ENCODE measurements around the gene ROMO1. TPM values are rescaled to one million over a fixed set of nuclear protein-coding genes. Genes with fewer than 3 reads are reported as not detected.
A peak's percentile ranks its signal among the peaks of the same experiment; 100 is the strongest.

ROMO1 gene
- total RNA-seq, 3 donors from 2014 or later (not counting 1 experiment from before 2014, with no cell fraction given) = 38.3 to 49.7 (median 40.5) TPM

DNA sequence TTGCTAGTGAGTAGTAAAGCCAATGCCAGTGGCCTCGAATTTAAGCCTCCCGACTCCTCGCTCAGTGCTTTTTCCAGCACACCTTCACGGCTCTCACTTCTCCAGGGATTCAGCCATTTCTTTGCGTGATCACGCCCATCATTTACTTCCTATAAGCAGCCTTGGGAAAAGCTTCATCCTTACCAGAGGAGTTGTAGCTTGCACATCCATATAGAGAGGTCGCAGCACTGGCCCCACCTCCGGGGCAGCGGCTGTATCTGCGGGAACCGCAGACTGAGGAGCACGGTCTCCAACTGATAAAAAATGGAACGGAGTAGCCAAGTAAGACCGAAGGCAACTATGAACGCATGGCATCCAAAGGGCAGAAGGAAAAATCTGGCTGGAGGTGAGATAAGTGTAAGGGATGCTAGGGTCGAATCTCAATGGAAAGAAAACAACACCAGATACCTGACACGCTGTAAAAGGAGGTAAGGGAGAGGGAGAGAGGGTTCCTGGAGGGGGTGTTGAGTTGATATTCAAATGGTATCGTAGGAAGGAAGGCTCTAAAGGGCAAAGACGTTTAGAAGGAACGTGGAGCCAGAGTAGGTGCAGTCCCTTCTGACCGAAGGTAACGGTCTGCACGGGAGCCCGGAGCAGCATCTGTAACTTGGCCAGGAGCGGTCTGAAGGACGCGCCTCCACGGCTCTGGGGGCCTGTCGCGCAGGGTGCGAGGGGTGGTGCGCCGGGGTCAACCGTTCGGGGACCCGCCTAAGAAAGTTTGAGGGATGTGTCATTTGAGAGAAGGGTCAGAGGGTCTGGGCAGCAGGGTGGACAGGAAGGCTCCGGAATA is 693 bp upstream of the ROMO1 start:
- H3K4me3 ChIP-seq (ENCODE audit: low read length) = peak overlapping the region; percentile 95
- intact Hi-C loops (cut with micrococcal nuclease) = loop anchor here (1.0 to 5.0 kb wide), 2 partner anchors 36 to 97 kb away; partner anchors contain the start of genes CPNE1 and RBM12
- TF ChIP-seq, protein P1, sequence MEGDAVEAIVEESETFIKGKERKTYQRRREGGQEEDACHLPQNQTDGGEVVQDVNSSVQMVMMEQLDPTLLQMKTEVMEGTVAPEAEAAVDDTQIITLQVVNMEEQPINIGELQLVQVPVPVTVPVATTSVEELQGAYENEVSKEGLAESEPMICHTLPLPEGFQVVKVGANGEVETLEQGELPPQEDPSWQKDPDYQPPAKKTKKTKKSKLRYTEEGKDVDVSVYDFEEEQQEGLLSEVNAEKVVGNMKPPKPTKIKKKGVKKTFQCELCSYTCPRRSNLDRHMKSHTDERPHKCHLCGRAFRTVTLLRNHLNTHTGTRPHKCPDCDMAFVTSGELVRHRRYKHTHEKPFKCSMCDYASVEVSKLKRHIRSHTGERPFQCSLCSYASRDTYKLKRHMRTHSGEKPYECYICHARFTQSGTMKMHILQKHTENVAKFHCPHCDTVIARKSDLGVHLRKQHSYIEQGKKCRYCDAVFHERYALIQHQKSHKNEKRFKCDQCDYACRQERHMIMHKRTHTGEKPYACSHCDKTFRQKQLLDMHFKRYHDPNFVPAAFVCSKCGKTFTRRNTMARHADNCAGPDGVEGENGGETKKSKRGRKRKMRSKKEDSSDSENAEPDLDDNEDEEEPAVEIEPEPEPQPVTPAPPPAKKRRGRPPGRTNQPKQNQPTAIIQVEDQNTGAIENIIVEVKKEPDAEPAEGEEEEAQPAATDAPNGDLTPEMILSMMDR (IDR thresholded peaks at IDR 0.05) = no peak
- Mint-ChIP-seq H3K27me3 (ENCODE audit: low read depth in 2 of 2) (no peaks in the 10 kb centered on the region), H3K4me1 (peaks cover 33 to 44% of the 10 kb centered on the region in 2 donors), H3K36me3 (peaks cover 4% of the 10 kb centered on the region), H3K27ac (peak overlapping the region; percentile 89 to 96), H3K9me3 (no peaks in the 10 kb centered on the region), H3K4me3 (peak overlapping the region; percentile 99)
- peaks cover 12% of the 10 kb centered on the region for H3K4me1 ChIP-seq (ENCODE audit: control insufficient read depth, insufficient read depth, low read length)
- no peak for DNase-seq
- H3K36me3 ChIP-seq (ENCODE audit: control insufficient read depth, insufficient read depth, low read length) = peaks cover 27% of the 10 kb centered on the region
- WGBS (ENCODE audit: insufficient coverage) = 10% methylated on average over 37 of the region's 37 CpGs
- peak; percentile 27 to 51 (median 34) for ATAC-seq
- no peaks in the 10 kb centered on the region for H3K27me3 ChIP-seq (ENCODE audit: control insufficient read depth, insufficient read depth, low read length)
- no peaks in the 10 kb centered on the region for H3K9me3 ChIP-seq (ENCODE audit: control insufficient read depth, insufficient read depth, low read length)
- H3K27ac ChIP-seq (ENCODE audit: low read length) = peak overlapping the region; percentile 74

DNA sequence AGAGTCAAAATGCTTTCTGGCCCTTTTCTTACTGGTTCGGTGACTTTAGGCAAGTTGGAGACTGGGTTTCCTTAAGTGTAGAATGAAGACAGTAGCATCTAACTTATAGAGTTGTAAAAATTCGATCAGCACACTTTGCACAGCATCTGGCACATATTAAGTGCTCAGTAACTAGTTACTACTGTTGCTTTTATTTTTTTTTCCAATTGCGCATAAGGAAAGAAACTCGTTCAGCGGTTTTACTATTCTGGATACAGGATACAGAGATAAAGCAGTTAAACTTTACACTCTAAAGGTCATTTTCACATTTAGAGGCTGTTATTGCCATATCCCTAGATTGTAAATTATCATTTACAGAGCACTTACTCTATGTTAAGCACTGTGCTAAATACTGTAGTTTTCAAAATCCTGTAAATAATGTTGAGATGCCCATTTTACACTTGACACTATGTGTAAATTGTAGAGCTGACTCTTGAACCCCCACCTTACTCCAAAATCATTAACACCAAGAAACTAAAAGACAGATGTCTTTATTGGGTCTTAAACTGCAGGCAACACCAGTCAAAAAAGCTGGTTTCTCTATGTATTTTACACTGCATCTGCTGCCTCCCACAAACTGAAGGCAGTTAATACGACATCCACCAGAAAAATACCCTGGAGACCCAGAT is 886 bp downstream of the ROMO1 start:
- Mint-ChIP-seq H3K27ac (peak overlapping the region; percentile 89 to 96), H3K9me3 (no peaks in the 10 kb centered on the region), H3K4me1 (peaks cover 49 to 55% of the 10 kb centered on the region in 2 donors), H3K36me3 (peaks cover 19% of the 10 kb centered on the region), H3K4me3 (peak overlapping the region; percentile 99), H3K27me3 (ENCODE audit: low read depth in 2 of 2) (no peaks in the 10 kb centered on the region)
- TF ChIP-seq, protein P1 (IDR thresholded peaks at IDR 0.05) = no peak
- Histone ChIP-seq H3K36me3 (ENCODE audit: control insufficient read depth, insufficient read depth, low read length) (peaks cover 42% of the 10 kb centered on the region), H3K27ac (ENCODE audit: low read length) (peak overlapping the region; percentile 93), H3K4me1 (ENCODE audit: control insufficient read depth, insufficient read depth, low read length) (peaks cover 12% of the 10 kb centered on the region), H3K4me3 (ENCODE audit: low read length) (peak overlapping the region; percentile 95), H3K9me3 (ENCODE audit: control insufficient read depth, insufficient read depth, low read length) (no peaks in the 10 kb centered on the region), H3K27me3 (ENCODE audit: control insufficient read depth, insufficient read depth, low read length) (no peaks in the 10 kb centered on the region)
- 33% methylated on average over 6 of the region's 6 CpGs for WGBS (ENCODE audit: insufficient coverage)
- intact Hi-C loops (cut with micrococcal nuclease) = loop anchor here (1.0 to 10.0 kb wide), 4 partner anchors 38 to 235 kb away; partner anchors contain the start of genes CPNE1 and RBM12
- DNase-seq (no peak), ATAC-seq (no peak)

DNA sequence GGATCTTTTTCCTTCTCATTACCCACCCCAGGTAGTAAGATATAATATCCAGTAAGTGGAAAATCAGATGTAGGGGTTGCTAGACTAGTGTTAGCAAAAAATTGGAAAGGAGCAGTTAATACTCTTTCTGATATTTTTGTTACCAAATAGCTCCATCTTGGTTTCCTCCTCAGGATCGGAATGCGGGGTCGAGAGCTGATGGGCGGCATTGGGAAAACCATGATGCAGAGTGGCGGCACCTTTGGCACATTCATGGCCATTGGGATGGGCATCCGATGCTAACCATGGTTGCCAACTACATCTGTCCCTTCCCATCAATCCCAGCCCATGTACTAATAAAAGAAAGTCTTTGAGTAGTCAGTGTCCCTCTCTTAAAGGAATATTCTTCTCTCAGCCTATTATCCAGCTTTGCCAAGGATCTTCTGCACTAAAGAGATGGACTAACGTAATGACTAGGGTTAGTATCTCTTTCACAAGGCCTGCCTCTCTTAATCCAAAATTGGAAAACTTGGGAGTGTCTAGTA is 1.5 kb downstream of the ROMO1 start:
- H3K27me3 Mint-ChIP-seq (ENCODE audit: low read depth in 2 of 2) = no peaks in the 10 kb centered on the region
- Histone ChIP-seq H3K9me3 (ENCODE audit: control insufficient read depth, insufficient read depth, low read length) (no peaks in the 10 kb centered on the region), H3K27me3 (ENCODE audit: control insufficient read depth, insufficient read depth, low read length) (no peaks in the 10 kb centered on the region), H3K4me1 (ENCODE audit: control insufficient read depth, insufficient read depth, low read length) (peaks cover 12% of the 10 kb centered on the region), H3K4me3 (ENCODE audit: low read length) (no peak overlapping the region), H3K27ac (ENCODE audit: low read length) (peak overlapping the region; percentile 93), H3K36me3 (ENCODE audit: control insufficient read depth, insufficient read depth, low read length) (peaks cover 46% of the 10 kb centered on the region)
- H3K9me3 Mint-ChIP-seq = no peaks in the 10 kb centered on the region
- peaks cover 21% of the 10 kb centered on the region for H3K36me3 Mint-ChIP-seq
- H3K4me3 Mint-ChIP-seq = peak overlapping the region; percentile 99
- ATAC-seq (no peak), DNase-seq (no peak)
- 97% methylated on average over 6 of the region's 7 CpGs for WGBS (ENCODE audit: insufficient coverage)
- peaks cover 49 to 50% of the 10 kb centered on the region in 2 donors for H3K4me1 Mint-ChIP-seq
- TF ChIP-seq, protein P1 (IDR thresholded peaks at IDR 0.05) = no peak
- intact Hi-C loops (cut with micrococcal nuclease) = loop anchor here (10.0 kb wide), 2 partner anchors 184 to 236 kb away; no protein-coding TSS in a partner anchor
- H3K27ac Mint-ChIP-seq = peak overlapping the region; percentile 89 to 96
